H1 (cell line): ENCODE data around the gene SP8. TPM values are rescaled to one million over a fixed set of nuclear protein-coding genes. Genes with fewer than 3 reads are reported as not detected.

Source experiments
- ASH2L ChIP-seq: fragments of 200-600, 300-600 bp; sonication (generic); IDR thresholded peaks from one replicate; pipeline ENCODE4 v1.7.1; 2017; ENCODE audit warnings: low read length
- RNF2 ChIP-seq: fragments of 200-900, 300-1000 bp; sonication (generic); IDR thresholded peaks from 2 replicates; pipeline ENCODE4 v1.7.1; 2016; ENCODE audit warnings: borderline replicate concordance, low read depth, mild to moderate bottlenecking, antibody characterized with exemption, low read length; ENCODE audit not compliant: poor library complexity, severe bottlenecking; ENCODE audit errors: missing control alignments
- polyA plus RNA-seq, 7 experiments: library from polyadenylated mRNA; depleted of rRNA in 3 of 7; stranded (reverse) in 5 of 7; unstranded in 2 of 7; fragments of >200 nt in 5 of 7; fragments of 200-250 nt in 2 of 7; gene quantifications; 1 replicate in 5 of 7; 2 replicates in 1 of 7; 4 replicates in 1 of 7; pipeline versions ENCODE4 v1.2.1 to v1.2.3, GENCODE V29; 2011 to 2013; ENCODE audit warnings: missing spikeins in 2 of 7, mixed read lengths in 2 of 7
- total RNA-seq: library from RNA; stranded (reverse); fragmentation: NEBNext Ultra II Directional; extraction: Animal tissue kit (Norgen Biotek cat#: 25700); gene quantifications from 2 replicates; pipeline ENCODE4 v1.2.1, GENCODE V29; 2021
- TF ChIP-seq, protein P1 (sequence below): fragments of 300-600 bp; sonication (generic); IDR thresholded peaks from 2 replicates; pipeline ENCODE4 v1.7.1; 2012; ENCODE audit warnings: low read length, moderate library complexity, mild to moderate bottlenecking, inconsistent platforms; ENCODE audit not compliant: insufficient replicate concordance

SP8 gene
- total and polyA plus RNA-seq, 2 of the 8 experiments (the other 6 are each of a cell fraction or from before 2014, with no cell fraction given): 11.3 to 12.0 TPM

DNA sequence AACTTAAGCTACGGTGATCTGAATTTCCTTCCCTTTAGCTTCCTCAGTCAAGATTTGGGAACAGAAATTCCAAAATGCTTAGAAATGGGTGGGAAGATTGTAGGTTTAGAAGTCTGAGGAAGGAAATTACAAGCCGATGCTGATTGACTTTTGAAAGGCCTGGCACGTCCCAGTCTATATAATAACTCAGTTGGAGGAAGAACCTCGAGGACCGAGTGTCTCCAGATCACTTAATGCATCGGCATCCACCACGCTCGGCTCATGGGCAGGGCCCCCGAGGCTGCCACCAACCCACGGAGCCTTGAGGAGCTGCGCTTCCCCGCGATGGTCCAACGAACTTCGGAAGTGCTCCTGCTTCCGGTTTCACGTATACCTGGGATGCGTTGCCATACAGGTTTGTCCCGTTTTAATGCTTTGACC is 10.4 kb upstream of the SP8 start (continued):
- TF ChIP-seq, protein P1, sequence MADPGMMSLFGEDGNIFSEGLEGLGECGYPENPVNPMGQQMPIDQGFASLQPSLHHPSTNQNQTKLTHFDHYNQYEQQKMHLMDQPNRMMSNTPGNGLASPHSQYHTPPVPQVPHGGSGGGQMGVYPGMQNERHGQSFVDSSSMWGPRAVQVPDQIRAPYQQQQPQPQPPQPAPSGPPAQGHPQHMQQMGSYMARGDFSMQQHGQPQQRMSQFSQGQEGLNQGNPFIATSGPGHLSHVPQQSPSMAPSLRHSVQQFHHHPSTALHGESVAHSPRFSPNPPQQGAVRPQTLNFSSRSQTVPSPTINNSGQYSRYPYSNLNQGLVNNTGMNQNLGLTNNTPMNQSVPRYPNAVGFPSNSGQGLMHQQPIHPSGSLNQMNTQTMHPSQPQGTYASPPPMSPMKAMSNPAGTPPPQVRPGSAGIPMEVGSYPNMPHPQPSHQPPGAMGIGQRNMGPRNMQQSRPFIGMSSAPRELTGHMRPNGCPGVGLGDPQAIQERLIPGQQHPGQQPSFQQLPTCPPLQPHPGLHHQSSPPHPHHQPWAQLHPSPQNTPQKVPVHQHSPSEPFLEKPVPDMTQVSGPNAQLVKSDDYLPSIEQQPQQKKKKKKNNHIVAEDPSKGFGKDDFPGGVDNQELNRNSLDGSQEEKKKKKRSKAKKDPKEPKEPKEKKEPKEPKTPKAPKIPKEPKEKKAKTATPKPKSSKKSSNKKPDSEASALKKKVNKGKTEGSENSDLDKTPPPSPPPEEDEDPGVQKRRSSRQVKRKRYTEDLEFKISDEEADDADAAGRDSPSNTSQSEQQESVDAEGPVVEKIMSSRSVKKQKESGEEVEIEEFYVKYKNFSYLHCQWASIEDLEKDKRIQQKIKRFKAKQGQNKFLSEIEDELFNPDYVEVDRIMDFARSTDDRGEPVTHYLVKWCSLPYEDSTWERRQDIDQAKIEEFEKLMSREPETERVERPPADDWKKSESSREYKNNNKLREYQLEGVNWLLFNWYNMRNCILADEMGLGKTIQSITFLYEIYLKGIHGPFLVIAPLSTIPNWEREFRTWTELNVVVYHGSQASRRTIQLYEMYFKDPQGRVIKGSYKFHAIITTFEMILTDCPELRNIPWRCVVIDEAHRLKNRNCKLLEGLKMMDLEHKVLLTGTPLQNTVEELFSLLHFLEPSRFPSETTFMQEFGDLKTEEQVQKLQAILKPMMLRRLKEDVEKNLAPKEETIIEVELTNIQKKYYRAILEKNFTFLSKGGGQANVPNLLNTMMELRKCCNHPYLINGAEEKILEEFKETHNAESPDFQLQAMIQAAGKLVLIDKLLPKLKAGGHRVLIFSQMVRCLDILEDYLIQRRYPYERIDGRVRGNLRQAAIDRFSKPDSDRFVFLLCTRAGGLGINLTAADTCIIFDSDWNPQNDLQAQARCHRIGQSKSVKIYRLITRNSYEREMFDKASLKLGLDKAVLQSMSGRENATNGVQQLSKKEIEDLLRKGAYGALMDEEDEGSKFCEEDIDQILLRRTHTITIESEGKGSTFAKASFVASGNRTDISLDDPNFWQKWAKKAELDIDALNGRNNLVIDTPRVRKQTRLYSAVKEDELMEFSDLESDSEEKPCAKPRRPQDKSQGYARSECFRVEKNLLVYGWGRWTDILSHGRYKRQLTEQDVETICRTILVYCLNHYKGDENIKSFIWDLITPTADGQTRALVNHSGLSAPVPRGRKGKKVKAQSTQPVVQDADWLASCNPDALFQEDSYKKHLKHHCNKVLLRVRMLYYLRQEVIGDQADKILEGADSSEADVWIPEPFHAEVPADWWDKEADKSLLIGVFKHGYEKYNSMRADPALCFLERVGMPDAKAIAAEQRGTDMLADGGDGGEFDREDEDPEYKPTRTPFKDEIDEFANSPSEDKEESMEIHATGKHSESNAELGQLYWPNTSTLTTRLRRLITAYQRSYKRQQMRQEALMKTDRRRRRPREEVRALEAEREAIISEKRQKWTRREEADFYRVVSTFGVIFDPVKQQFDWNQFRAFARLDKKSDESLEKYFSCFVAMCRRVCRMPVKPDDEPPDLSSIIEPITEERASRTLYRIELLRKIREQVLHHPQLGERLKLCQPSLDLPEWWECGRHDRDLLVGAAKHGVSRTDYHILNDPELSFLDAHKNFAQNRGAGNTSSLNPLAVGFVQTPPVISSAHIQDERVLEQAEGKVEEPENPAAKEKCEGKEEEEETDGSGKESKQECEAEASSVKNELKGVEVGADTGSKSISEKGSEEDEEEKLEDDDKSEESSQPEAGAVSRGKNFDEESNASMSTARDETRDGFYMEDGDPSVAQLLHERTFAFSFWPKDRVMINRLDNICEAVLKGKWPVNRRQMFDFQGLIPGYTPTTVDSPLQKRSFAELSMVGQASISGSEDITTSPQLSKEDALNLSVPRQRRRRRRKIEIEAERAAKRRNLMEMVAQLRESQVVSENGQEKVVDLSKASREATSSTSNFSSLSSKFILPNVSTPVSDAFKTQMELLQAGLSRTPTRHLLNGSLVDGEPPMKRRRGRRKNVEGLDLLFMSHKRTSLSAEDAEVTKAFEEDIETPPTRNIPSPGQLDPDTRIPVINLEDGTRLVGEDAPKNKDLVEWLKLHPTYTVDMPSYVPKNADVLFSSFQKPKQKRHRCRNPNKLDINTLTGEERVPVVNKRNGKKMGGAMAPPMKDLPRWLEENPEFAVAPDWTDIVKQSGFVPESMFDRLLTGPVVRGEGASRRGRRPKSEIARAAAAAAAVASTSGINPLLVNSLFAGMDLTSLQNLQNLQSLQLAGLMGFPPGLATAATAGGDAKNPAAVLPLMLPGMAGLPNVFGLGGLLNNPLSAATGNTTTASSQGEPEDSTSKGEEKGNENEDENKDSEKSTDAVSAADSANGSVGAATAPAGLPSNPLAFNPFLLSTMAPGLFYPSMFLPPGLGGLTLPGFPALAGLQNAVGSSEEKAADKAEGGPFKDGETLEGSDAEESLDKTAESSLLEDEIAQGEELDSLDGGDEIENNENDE: no peak
- TF ChIP-seq RNF2: peak; percentile 49
- TF ChIP-seq ASH2L: peak; percentile 48
